SK-N-MC (cell line): ENCODE data around the gene CCDC27.

Experiments
- DNase-seq: peaks from one replicate; pipeline ENCODE4 v3.0.0-alpha.2; 2011; ENCODE audit warnings: low read depth, low spot score
- H3K27ac ChIP-seq: fragments of 200-600 bp; sonication (generic); 2 replicates; pipeline ENCODE4 v1.5.1; 2016; ENCODE audit warnings: mixed run types
- H3K36me3 ChIP-seq: fragments of 200-600 bp; sonication (generic); 2 replicates; pipeline ENCODE4 v1.6.1; 2017; ENCODE audit warnings: antibody characterized with exemption, low read length, mixed read lengths; ENCODE audit not compliant: insufficient read depth
- H3K4me3 ChIP-seq: fragments of 200-600 bp; sonication (generic); 2 replicates; pipeline ENCODE4 v1.5.1; 2016
- H3K9ac ChIP-seq: fragments of 200-600 bp; sonication (generic); 2 replicates; pipeline ENCODE4 v1.8.0; 2017; ENCODE audit warnings: mixed run types, mixed read lengths; ENCODE audit not compliant: insufficient read length
- H3K9me3 ChIP-seq: fragments of 200-600 bp; sonication (generic); 2 replicates; pipeline ENCODE4 v1.6.1; 2017; ENCODE audit warnings: low read depth, mild to moderate bottlenecking, antibody characterized with exemption, low read length, moderate library complexity, mixed read lengths
- EZH2 ChIP-seq: fragments of 200-600 bp; sonication (generic); IDR thresholded peaks from one replicate; pipeline ENCODE4 v1.6.1; 2017; ENCODE audit warnings: antibody characterized with exemption
- FOXP2 ChIP-seq: optimal IDR thresholded peaks from 2 replicates; pipeline ENCODE3; 2011; ENCODE audit warnings: mild to moderate bottlenecking, moderate library complexity; ENCODE audit not compliant: insufficient read depth; ENCODE audit errors: extremely low read length, control extremely low read depth
- POLR2AphosphoS5 ChIP-seq: IDR thresholded peaks from 2 replicates; pipeline ENCODE4 v1.6.1; 2012; ENCODE audit warnings: mild to moderate bottlenecking, low read depth, low read length, borderline replicate concordance

Gene CCDC27

DNA sequence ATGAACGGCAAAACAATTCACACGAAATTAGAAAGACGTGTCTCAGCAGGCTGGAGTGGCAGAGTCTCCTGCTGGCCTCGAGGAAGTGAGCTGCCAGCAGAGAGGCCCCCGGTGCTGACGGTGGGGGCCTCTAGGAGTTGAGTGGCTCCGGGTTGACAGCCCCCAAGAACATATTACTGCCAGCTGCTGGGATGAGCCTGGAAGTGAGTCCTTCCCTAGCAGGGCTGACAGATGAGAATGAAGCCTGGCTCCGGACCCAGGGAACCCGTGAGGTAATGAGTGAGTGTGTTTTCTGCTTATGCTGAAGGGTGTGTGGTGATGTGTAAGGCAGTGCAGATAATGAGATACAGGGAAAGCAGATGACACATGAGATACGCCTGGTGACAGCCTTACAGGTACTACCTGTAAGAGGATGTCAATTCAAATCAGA lies 67.5 kb downstream of the CCDC27 start:
- Histone ChIP-seq H3K9me3 (no peaks in the 10 kb centered on the region), H3K9ac (no peak overlapping the region), H3K4me3 (no peak overlapping the region), H3K27ac (no peak overlapping the region), H3K36me3 (no peaks in the 10 kb centered on the region)
- DNase-seq: no peak
- TF ChIP-seq EZH2 (no peak), FOXP2 (no peak), POLR2AphosphoS5 (no peak)

GRCh38 chr1:3820316-3820715 lies 68.1 kb downstream of the CCDC27 start:
- Histone ChIP-seq H3K27ac (no peak overlapping the region), H3K36me3 (no peaks in the 10 kb centered on the region; the same call in 1 of the 2 replicates), H3K4me3 (no peak overlapping the region), H3K9me3 (no peaks in the 10 kb centered on the region), H3K9ac (no peak overlapping the region)
- DNase-seq: no peak
- TF ChIP-seq FOXP2 (no peak), POLR2AphosphoS5 (no peak), EZH2 (no peak)

GRCh38 chr1:3821004-3821403 lies 68.8 kb downstream of the CCDC27 start:
- Histone ChIP-seq H3K9me3 (no peaks in the 10 kb centered on the region), H3K4me3 (no peak overlapping the region), H3K27ac (no peak overlapping the region), H3K36me3 (no peaks in the 10 kb centered on the region; the same call in 1 of the 2 replicates), H3K9ac (no peak overlapping the region)
- no peak for DNase-seq
- TF ChIP-seq FOXP2 (no peak), POLR2AphosphoS5 (no peak), EZH2 (no peak)
